ENCODE measurements around the gene ERG. TPM values are rescaled to one million over a fixed set of nuclear protein-coding genes. Genes with fewer than 3 reads are reported as not detected.

Gene ERG
- total and polyA plus RNA-seq, 2 donors from 2014 or later, result 6.6 to 29.6 TPM

DNA sequence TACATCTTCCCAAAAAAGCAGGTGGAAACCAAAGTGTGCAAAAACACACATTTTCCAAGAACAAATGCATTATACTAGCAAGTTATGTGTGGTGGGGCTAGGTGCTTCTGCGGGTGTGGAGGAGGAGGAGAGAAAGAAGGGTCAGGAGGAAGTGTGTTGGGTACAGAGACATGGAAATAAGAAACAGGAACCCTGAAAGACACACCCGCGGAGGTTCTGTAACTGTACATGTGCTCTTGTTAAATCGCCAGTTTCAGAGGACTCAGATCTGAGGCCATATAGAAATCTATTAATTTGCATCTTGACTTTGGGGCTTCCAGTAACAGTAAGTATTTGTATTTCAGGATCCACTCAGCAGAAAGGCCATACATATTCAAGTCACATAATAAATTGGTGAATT, 30.9 kb downstream of the ERG start:
- FAIRE-seq, result no peak
- intact Hi-C loops (cut with DNase I), result no loop called here

DNA sequence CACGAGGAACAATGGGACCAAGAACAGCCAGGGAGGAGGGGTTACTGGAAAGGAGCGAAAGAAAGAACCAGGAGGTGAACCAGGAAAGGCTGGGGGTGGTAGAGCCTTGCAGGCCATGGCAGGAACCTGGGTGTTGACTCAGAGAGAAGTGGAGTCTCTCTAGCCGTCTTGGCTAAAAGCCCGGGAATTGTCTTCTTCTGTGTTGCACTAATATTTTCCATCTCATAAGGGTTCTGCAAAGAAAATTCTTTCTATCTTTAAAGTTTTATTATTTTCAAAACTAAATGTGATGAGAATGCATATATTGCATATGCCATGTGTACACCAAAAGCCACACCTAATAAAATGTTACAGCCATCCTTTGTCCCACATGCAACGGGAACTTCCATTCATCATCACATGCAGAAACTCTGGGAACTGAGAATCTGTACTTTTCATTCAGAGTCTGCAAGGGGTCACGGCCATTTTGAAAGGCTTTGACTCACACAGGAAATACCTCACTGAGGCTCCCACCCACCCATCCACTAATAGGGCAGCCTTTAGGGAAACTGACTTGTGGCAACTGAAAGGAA, 38.0 kb downstream of the ERG start:
- Histone ChIP-seq H3K36me3 (ENCODE audit: control insufficient read depth in 2 of 3, insufficient read depth in 3 of 3, low read length in 3 of 3) (no peaks in the 10 kb centered on the region), H3K4me1 (ENCODE audit: control insufficient read depth in 2 of 3, insufficient read depth in 2 of 3, low read depth in 1 of 3, low read length in 3 of 3) (no peaks in the 10 kb centered on the region), H3K27me3 (ENCODE audit: control insufficient read depth, insufficient read depth, low read length) (no peaks in the 10 kb centered on the region), H3K9me3 (ENCODE audit: control insufficient read depth in 2 of 3, insufficient read depth in 1 of 3, low read length in 3 of 3) (no peaks in the 10 kb centered on the region), H3K9ac (ENCODE audit: low read length in 3 of 3) (no peak overlapping the region), H3K4me3 (ENCODE audit: low read length in 3 of 3) (no peak overlapping the region), H3K27ac (ENCODE audit: low read depth in 2 of 2, low read length in 2 of 2) (no peak overlapping the region)
- TF ChIP-seq, protein P1, sequence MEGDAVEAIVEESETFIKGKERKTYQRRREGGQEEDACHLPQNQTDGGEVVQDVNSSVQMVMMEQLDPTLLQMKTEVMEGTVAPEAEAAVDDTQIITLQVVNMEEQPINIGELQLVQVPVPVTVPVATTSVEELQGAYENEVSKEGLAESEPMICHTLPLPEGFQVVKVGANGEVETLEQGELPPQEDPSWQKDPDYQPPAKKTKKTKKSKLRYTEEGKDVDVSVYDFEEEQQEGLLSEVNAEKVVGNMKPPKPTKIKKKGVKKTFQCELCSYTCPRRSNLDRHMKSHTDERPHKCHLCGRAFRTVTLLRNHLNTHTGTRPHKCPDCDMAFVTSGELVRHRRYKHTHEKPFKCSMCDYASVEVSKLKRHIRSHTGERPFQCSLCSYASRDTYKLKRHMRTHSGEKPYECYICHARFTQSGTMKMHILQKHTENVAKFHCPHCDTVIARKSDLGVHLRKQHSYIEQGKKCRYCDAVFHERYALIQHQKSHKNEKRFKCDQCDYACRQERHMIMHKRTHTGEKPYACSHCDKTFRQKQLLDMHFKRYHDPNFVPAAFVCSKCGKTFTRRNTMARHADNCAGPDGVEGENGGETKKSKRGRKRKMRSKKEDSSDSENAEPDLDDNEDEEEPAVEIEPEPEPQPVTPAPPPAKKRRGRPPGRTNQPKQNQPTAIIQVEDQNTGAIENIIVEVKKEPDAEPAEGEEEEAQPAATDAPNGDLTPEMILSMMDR (IDR thresholded peaks at IDR 0.05; ENCODE audit: borderline replicate concordance, extremely low read depth, insufficient read depth), result no peak
- intact Hi-C loops (cut with DNase I), result no loop called here
- no peak for FAIRE-seq
- DNase-seq, result peak in 1 of 5 donors; percentile 40

More for the DNA sequence above, 30.9 kb downstream of the ERG start:
- Histone ChIP-seq H3K27me3 (ENCODE audit: control insufficient read depth, insufficient read depth, low read length) (no peaks in the 10 kb centered on the region), H3K27ac (ENCODE audit: low read depth in 2 of 2, low read length in 2 of 2) (no peak overlapping the region), H3K4me3 (ENCODE audit: low read length in 3 of 3) (no peak overlapping the region), H3K9ac (ENCODE audit: low read length in 3 of 3) (no peak overlapping the region), H3K4me1 (ENCODE audit: control insufficient read depth in 2 of 3, insufficient read depth in 2 of 3, low read depth in 1 of 3, low read length in 3 of 3) (no peaks in the 10 kb centered on the region), H3K36me3 (ENCODE audit: control insufficient read depth in 2 of 3, insufficient read depth in 3 of 3, low read length in 3 of 3) (no peaks in the 10 kb centered on the region), H3K9me3 (ENCODE audit: control insufficient read depth in 2 of 3, insufficient read depth in 1 of 3, low read length in 3 of 3) (no peaks in the 10 kb centered on the region)
- DNase-seq, result no peak
- TF ChIP-seq, protein P1 (IDR thresholded peaks at IDR 0.05; ENCODE audit: borderline replicate concordance, extremely low read depth, insufficient read depth), result no peak

DNA sequence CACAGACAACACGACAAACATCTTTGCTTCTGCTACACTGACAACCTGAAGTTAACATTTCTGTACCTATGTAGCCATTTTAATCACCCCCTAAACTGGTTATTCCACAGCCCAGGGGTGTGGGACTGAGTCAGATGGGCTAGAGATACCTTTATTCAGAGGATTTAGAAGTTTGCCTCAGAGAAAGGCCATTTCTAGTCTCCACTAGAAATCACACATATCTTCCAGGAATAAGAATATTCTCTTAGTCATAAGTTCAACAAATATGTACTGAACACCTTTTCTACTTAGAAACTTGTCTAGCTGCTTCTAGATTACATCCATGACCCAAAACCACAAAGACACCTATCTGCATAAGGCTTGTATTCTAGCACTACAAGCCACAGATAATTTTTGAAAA, 38.8 kb downstream of the ERG start:
- intact Hi-C loops (cut with DNase I), result no loop called here
- FAIRE-seq (no peak), DNase-seq (no peak)
- Histone ChIP-seq H3K27me3 (ENCODE audit: control insufficient read depth, insufficient read depth, low read length) (no peaks in the 10 kb centered on the region), H3K36me3 (ENCODE audit: control insufficient read depth in 2 of 3, insufficient read depth in 3 of 3, low read length in 3 of 3) (no peaks in the 10 kb centered on the region), H3K9ac (ENCODE audit: low read length in 3 of 3) (no peak overlapping the region), H3K27ac (ENCODE audit: low read depth in 2 of 2, low read length in 2 of 2) (no peak overlapping the region), H3K4me1 (ENCODE audit: control insufficient read depth in 2 of 3, insufficient read depth in 2 of 3, low read depth in 1 of 3, low read length in 3 of 3) (no peaks in the 10 kb centered on the region), H3K4me3 (ENCODE audit: low read length in 3 of 3) (no peak overlapping the region), H3K9me3 (ENCODE audit: control insufficient read depth in 2 of 3, insufficient read depth in 1 of 3, low read length in 3 of 3) (no peaks in the 10 kb centered on the region)
- TF ChIP-seq, protein P1 (IDR thresholded peaks at IDR 0.05; ENCODE audit: borderline replicate concordance, extremely low read depth, insufficient read depth), result no peak

DNA sequence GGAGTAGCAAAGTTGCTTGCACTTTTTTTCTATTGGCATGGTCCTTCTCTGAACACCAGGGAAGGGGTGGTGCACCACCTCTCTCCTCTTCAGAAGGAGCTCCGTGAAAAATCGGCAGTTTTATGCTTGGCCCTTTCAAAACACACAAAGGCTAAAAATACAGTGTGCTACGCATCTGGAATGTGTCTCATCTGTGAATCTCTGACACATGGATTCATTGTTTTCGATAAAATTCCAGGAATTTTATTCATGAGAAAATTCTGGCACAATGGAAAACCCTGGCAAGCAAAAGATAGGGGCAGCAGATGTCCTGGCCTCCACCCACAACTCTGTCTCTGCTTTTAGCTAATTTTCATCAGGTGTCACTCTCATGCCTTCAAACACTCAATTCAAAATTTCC, 42.9 kb downstream of the ERG start:
- no peaks in the 10 kb centered on the region for H3K27me3 ChIP-seq (ENCODE audit: control insufficient read depth, insufficient read depth, low read length)
- no peaks in the 10 kb centered on the region for H3K36me3 ChIP-seq (ENCODE audit: control insufficient read depth in 2 of 3, insufficient read depth in 3 of 3, low read length in 3 of 3)
- H3K4me1 ChIP-seq (ENCODE audit: control insufficient read depth in 2 of 3, insufficient read depth in 2 of 3, low read depth in 1 of 3, low read length in 3 of 3), result no peaks in the 10 kb centered on the region
- no peak overlapping the region for H3K27ac ChIP-seq (ENCODE audit: low read depth in 2 of 2, low read length in 2 of 2)
- intact Hi-C loops (cut with DNase I), result no loop called here
- no peak for FAIRE-seq
- DNase-seq, result no peak
- TF ChIP-seq, protein P1 (IDR thresholded peaks at IDR 0.05; ENCODE audit: borderline replicate concordance, extremely low read depth, insufficient read depth), result no peak
- no peaks in the 10 kb centered on the region for H3K9me3 ChIP-seq (ENCODE audit: control insufficient read depth in 2 of 3, insufficient read depth in 1 of 3, low read length in 3 of 3)
- no peak overlapping the region for H3K9ac ChIP-seq (ENCODE audit: low read length in 3 of 3)
- H3K4me3 ChIP-seq (ENCODE audit: low read length in 3 of 3), result no peak overlapping the region
